H1 (cell line): ENCODE results near the gene ZNF385D. TPM values are rescaled to one million over a fixed set of nuclear protein-coding genes. Genes with fewer than 3 reads are reported as not detected.

Experiments used
- CHD2 ChIP-seq: IDR thresholded peaks from 2 replicates; pipeline ENCODE4 v1.6.1; 2012; ENCODE audit warnings: low read length, improper control_type of control experiment
- SAP30 ChIP-seq: fragments of 300-600 bp; sonication (generic); IDR thresholded peaks from 2 replicates; pipeline ENCODE4 v1.7.1; 2012; ENCODE audit warnings: low read length, moderate library complexity, mild to moderate bottlenecking, inconsistent platforms; ENCODE audit not compliant: insufficient read depth, insufficient replicate concordance
- SP1 ChIP-seq: IDR thresholded peaks from 2 replicates; pipeline ENCODE4 v1.6.1; 2011; ENCODE audit warnings: low read depth, low read length
- polyA plus RNA-seq, 7 experiments: library from polyadenylated mRNA; depleted of rRNA in 3 of 7; stranded (reverse) in 5 of 7; unstranded in 2 of 7; fragments of >200 nt in 5 of 7; fragments of 200-250 nt in 2 of 7; gene quantifications; 1 replicate in 5 of 7; 2 replicates in 1 of 7; 4 replicates in 1 of 7; pipeline versions ENCODE4 v1.2.1 to v1.2.3, GENCODE V29; 2011 to 2013; ENCODE audit warnings: missing spikeins in 2 of 7, mixed read lengths in 2 of 7
- total RNA-seq: library from RNA; stranded (reverse); fragmentation: NEBNext Ultra II Directional; extraction: Animal tissue kit (Norgen Biotek cat#: 25700); gene quantifications from 2 replicates; pipeline ENCODE4 v1.2.1, GENCODE V29; 2021

Gene ZNF385D
- total and polyA plus RNA-seq, 2 of the 8 experiments (the other 6 are each of a cell fraction or from before 2014, with no cell fraction given) = 5.9 to 10.8 TPM

- TF ChIP-seq SP1 = no peak
- no peak for TF ChIP-seq SAP30
- no peak for TF ChIP-seq CHD2
These were observed 86.0 kb downstream of the ZNF385D start (continued) for GRCh38 chr3:21664996-21665395.
